Measurements from ENCODE around the gene ANAPC5.
"Not testable (repeated sequence)": the region's sequence is repeated elsewhere in the genome, so short reads cannot be mapped to it uniquely, and the experiment has no call there.

The ANAPC5 gene

DNA sequence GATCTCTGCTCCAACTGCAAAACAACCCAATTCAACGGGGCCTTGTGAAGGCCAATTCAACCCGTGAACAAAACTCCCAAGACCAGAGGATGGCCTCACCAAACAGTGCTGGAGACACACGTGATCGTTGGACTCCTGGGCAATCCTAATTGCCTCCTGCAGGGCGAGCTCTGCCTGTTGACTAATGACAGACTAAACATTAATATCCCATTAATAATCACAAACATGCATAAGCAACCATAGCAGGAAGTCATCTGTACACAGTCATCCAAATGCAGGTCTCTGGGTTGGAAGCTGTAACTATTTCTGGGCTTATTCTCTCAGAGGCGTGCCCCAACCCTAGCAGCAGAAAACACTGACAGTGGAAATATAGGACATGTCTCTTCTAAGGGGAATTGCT lies 21.0 kb downstream of the ANAPC5 start:
- H3K27me3 ChIP-seq (ENCODE audit: control insufficient read depth, insufficient read depth, low read length): no peaks in the 10 kb centered on the region
- peaks cover 91% of the 10 kb centered on the region for H3K36me3 ChIP-seq (ENCODE audit: control insufficient read depth, insufficient read depth, low read length)
- H3K27ac ChIP-seq (ENCODE audit: low read depth, low read length): no peak overlapping the region

DNA sequence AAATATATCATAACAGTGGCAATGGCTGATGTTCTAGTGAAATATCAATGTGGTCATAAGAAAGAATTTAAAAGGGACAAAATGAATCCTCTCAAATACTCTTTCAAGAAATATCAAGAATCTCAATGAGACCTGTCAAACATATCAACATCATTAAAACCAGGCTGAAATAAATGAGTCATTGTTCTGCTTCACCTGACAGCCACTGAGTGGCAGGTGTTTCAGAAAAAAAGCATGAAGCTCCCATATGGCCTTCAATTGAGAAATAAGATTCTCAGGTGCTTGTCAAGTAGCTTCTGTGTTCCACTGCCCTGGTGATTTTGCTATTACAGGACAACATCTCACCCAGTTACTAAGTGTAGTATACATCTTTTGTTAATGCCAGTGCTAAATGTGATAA lies 21.5 kb downstream of the ANAPC5 start:
- peaks cover 91% of the 10 kb centered on the region for H3K36me3 ChIP-seq (ENCODE audit: control insufficient read depth, insufficient read depth, low read length)
- H3K27ac ChIP-seq (ENCODE audit: low read depth, low read length): no peak overlapping the region
- H3K4me3 ChIP-seq (ENCODE audit: low read depth, low read length): no peak overlapping the region
- H3K27me3 ChIP-seq (ENCODE audit: control insufficient read depth, insufficient read depth, low read length): no peaks in the 10 kb centered on the region
- no peak overlapping the region for H3K9ac ChIP-seq (ENCODE audit: low read depth, low read length)
- no peaks in the 10 kb centered on the region for H3K9me3 ChIP-seq (ENCODE audit: control insufficient read depth, insufficient read depth, low read length)
- no peaks in the 10 kb centered on the region for H3K4me1 ChIP-seq (ENCODE audit: control insufficient read depth, insufficient read depth, low read length)

More for the DNA sequence above, 21.0 kb downstream of the ANAPC5 start:
- H3K4me3 ChIP-seq (ENCODE audit: low read depth, low read length): no peak overlapping the region
- no peaks in the 10 kb centered on the region for H3K9me3 ChIP-seq (ENCODE audit: control insufficient read depth, insufficient read depth, low read length)
- H3K4me1 ChIP-seq (ENCODE audit: control insufficient read depth, insufficient read depth, low read length): no peaks in the 10 kb centered on the region
- no peak overlapping the region for H3K9ac ChIP-seq (ENCODE audit: low read depth, low read length)

DNA sequence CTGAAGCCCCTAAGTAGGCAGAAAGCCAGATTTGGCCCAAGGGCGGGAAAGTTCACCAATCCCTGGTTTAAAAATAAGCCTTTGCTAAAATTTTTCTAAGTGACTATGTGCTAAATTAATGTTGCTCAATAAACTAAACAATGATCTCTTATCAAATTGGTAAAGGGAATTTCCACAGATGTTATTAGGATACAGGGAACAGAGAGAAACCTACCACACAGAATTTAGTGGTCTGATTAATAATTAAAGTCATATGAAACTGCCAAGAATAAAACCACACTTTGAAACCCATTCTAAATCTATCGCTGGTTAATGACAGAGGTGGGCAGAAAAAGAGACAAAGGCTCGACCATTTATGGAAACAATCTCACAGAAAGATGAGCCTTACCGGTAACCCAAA lies 22.0 kb downstream of the ANAPC5 start:
- Histone ChIP-seq H3K4me3 (ENCODE audit: low read depth, low read length) (no peak overlapping the region), H3K27me3 (ENCODE audit: control insufficient read depth, insufficient read depth, low read length) (no peaks in the 10 kb centered on the region), H3K27ac (ENCODE audit: low read depth, low read length) (no peak overlapping the region), H3K4me1 (ENCODE audit: control insufficient read depth, insufficient read depth, low read length) (no peaks in the 10 kb centered on the region), H3K36me3 (ENCODE audit: control insufficient read depth, insufficient read depth, low read length) (peaks cover 87% of the 10 kb centered on the region), H3K9me3 (ENCODE audit: control insufficient read depth, insufficient read depth, low read length) (no peaks in the 10 kb centered on the region), H3K9ac (ENCODE audit: low read depth, low read length) (no peak overlapping the region)

- Histone ChIP-seq H3K9me3 (ENCODE audit: control insufficient read depth, insufficient read depth, low read length) (no peaks in the 10 kb centered on the region), H3K27ac (ENCODE audit: low read depth, low read length) (no peak overlapping the region), H3K9ac (ENCODE audit: low read depth, low read length) (no peak overlapping the region), H3K27me3 (ENCODE audit: control insufficient read depth, insufficient read depth, low read length) (no peaks in the 10 kb centered on the region), H3K36me3 (ENCODE audit: control insufficient read depth, insufficient read depth, low read length) (peaks cover 92% of the 10 kb centered on the region), H3K4me1 (ENCODE audit: control insufficient read depth, insufficient read depth, low read length) (no peaks in the 10 kb centered on the region), H3K4me3 (ENCODE audit: low read depth, low read length) (no peak overlapping the region)
Observed at GRCh38 chr12:121328620-121329019, 23.6 kb downstream of the ANAPC5 start.

DNA sequence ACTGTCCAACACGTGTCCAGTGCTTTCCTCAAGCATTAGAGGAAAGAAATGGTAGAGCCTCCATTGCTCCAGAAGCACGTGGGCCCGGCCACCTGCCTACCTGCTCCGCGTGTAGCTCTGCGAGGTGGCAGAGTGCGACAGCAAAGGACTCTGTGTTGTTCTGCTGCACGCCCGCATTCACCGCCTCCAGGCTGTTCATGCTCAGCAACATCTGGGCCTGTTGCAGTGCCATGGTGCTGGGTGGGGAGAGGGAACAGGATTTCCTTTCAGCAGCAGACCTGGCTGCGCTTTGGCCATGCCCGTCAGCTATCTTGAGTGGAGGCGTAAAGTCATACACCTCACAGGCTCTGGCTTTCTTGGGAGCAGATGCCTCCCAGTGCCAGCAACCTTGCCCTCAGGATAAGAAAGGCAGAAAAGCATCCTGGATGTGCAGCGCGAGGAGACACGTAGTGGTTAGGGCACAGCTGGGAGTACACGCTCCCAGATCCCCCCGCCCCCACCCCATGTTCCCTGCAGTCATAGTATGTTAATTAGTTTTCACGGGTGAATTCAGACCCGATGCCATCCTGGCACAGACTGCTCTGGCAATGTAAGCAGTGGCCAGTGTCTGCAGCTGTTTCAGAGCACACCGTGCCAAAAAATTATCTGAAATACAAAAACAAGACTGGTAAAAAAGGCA lies 25.1 kb downstream of the ANAPC5 start:
- no peak overlapping the region for H3K27ac ChIP-seq (ENCODE audit: low read depth, low read length)
- H3K9ac ChIP-seq (ENCODE audit: low read depth, low read length): no peak overlapping the region
- H3K4me3 ChIP-seq (ENCODE audit: low read depth, low read length): no peak overlapping the region
- H3K27me3 ChIP-seq (ENCODE audit: control insufficient read depth, insufficient read depth, low read length): no peaks in the 10 kb centered on the region
- no peaks in the 10 kb centered on the region for H3K4me1 ChIP-seq (ENCODE audit: control insufficient read depth, insufficient read depth, low read length)
- peaks cover 89% of the 10 kb centered on the region for H3K36me3 ChIP-seq (ENCODE audit: control insufficient read depth, insufficient read depth, low read length)
- no peaks in the 10 kb centered on the region for H3K9me3 ChIP-seq (ENCODE audit: control insufficient read depth, insufficient read depth, low read length)

- no peaks in the 10 kb centered on the region for H3K9me3 ChIP-seq (ENCODE audit: control insufficient read depth, insufficient read depth, low read length)
- no peaks in the 10 kb centered on the region for H3K27me3 ChIP-seq (ENCODE audit: control insufficient read depth, insufficient read depth, low read length)
- no peak overlapping the region for H3K9ac ChIP-seq (ENCODE audit: low read depth, low read length)
- no peak overlapping the region for H3K4me3 ChIP-seq (ENCODE audit: low read depth, low read length)
- no peak overlapping the region for H3K27ac ChIP-seq (ENCODE audit: low read depth, low read length)
- H3K4me1 ChIP-seq (ENCODE audit: control insufficient read depth, insufficient read depth, low read length): no peaks in the 10 kb centered on the region
- H3K36me3 ChIP-seq (ENCODE audit: control insufficient read depth, insufficient read depth, low read length): peaks cover 77% of the 10 kb centered on the region
Observed at GRCh38 chr12:121325922-121326396, 26.3 kb downstream of the ANAPC5 start.

DNA sequence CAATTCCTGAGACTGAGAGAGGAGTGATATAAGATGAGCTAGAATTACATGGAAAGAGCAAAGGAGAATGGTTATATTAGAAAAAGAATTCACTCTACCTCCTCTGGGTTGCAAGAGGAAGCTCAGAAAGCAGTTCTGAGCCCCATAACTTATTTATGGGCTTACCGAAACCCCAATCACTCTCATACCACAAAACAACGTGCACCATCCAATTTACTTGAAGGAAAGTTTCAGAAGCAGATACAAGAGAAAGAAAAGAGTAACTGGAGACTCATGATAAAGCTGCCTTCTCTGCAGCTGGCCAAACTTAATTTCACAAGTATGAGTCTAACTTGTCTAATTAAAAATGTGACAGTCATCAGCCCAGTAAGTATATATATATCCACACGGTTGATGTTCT lies 28.3 kb downstream of the ANAPC5 start:
- no peak overlapping the region for H3K4me3 ChIP-seq (ENCODE audit: low read depth, low read length)
- H3K27me3 ChIP-seq (ENCODE audit: control insufficient read depth, insufficient read depth, low read length): no peaks in the 10 kb centered on the region
- H3K9me3 ChIP-seq (ENCODE audit: control insufficient read depth, insufficient read depth, low read length): no peaks in the 10 kb centered on the region
- no peaks in the 10 kb centered on the region for H3K4me1 ChIP-seq (ENCODE audit: control insufficient read depth, insufficient read depth, low read length)
- H3K36me3 ChIP-seq (ENCODE audit: control insufficient read depth, insufficient read depth, low read length): peaks cover 76% of the 10 kb centered on the region
- no peak overlapping the region for H3K9ac ChIP-seq (ENCODE audit: low read depth, low read length)
- H3K27ac ChIP-seq (ENCODE audit: low read depth, low read length): no peak overlapping the region

DNA sequence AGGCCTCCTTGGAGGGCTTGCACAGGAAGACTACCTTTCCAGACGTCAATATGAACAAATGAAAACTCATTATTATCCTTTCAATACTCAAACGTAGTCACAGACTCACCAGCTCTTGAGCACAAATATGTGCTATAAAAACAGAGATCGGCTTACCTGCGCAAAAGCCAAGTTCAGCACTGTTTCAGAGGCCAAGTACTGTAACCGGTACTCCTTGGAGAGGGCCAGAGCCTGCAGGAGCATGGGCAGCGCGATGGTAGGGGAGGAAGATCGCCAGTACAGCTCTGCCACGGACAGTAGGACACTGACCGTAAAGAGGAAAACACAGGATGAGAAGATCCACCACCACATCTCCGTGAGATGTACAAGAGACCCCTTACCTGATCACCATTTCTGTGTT lies 34.1 kb downstream of the ANAPC5 start:
- Histone ChIP-seq H3K4me1 (ENCODE audit: control insufficient read depth, insufficient read depth, low read length) (no peaks in the 10 kb centered on the region), H3K27ac (ENCODE audit: low read depth, low read length) (no peak overlapping the region), H3K36me3 (ENCODE audit: control insufficient read depth, insufficient read depth, low read length) (peaks cover 49% of the 10 kb centered on the region), H3K9me3 (ENCODE audit: control insufficient read depth, insufficient read depth, low read length) (no peaks in the 10 kb centered on the region), H3K9ac (ENCODE audit: low read depth, low read length) (no peak overlapping the region), H3K4me3 (ENCODE audit: low read depth, low read length) (no peak overlapping the region), H3K27me3 (ENCODE audit: control insufficient read depth, insufficient read depth, low read length) (no peaks in the 10 kb centered on the region)

- Histone ChIP-seq H3K9me3 (ENCODE audit: control insufficient read depth, insufficient read depth, low read length) (no peaks in the 10 kb centered on the region), H3K27ac (ENCODE audit: low read depth, low read length) (no peak overlapping the region), H3K36me3 (ENCODE audit: control insufficient read depth, insufficient read depth, low read length) (peaks cover 53% of the 10 kb centered on the region), H3K4me1 (ENCODE audit: control insufficient read depth, insufficient read depth, low read length) (no peaks in the 10 kb centered on the region), H3K27me3 (ENCODE audit: control insufficient read depth, insufficient read depth, low read length) (no peaks in the 10 kb centered on the region), H3K4me3 (ENCODE audit: low read depth, low read length) (no peak overlapping the region), H3K9ac (ENCODE audit: low read depth, low read length) (no peak overlapping the region)
Observed at GRCh38 chr12:121314431-121314830, 37.8 kb downstream of the ANAPC5 start.

DNA sequence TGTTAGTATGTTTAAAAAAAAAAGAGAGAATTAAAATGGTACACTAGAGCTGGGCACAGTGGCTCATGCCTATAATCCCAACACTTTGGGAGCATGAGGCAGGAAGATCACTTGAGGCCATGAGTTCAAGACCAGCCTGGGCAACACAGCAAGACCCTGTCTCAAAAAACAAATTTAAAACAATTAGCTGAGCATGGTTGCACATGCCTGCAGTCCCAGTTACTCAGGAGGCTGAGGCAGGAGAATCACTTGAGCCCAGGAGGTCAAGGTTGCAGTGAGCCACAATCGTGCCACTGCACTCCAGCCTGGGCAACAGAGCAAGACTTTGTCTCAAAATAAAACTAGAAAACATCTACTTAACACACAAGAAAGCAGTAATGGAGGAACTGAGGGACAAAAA lies 42.0 kb downstream of the ANAPC5 start:
- not testable (repeated sequence) for H3K4me1 ChIP-seq (ENCODE audit: control insufficient read depth, insufficient read depth, low read length)

GRCh38 chr12:121307397-121307796 lies 44.8 kb downstream of the ANAPC5 start:
- H3K9me3 ChIP-seq (ENCODE audit: control insufficient read depth, insufficient read depth, low read length); H3K9ac ChIP-seq (ENCODE audit: low read depth, low read length); H3K4me3 ChIP-seq (ENCODE audit: low read depth, low read length); H3K27ac ChIP-seq (ENCODE audit: low read depth, low read length); H3K27me3 ChIP-seq (ENCODE audit: control insufficient read depth, insufficient read depth, low read length); H3K4me1 ChIP-seq (ENCODE audit: control insufficient read depth, insufficient read depth, low read length): not testable (repeated sequence)
- H3K36me3 ChIP-seq (ENCODE audit: control insufficient read depth, insufficient read depth, low read length): peaks cover 34% of the 10 kb centered on the region

More for the DNA sequence above, 42.0 kb downstream of the ANAPC5 start:
- H3K9ac ChIP-seq (ENCODE audit: low read depth, low read length); H3K27me3 ChIP-seq (ENCODE audit: control insufficient read depth, insufficient read depth, low read length); H3K9me3 ChIP-seq (ENCODE audit: control insufficient read depth, insufficient read depth, low read length); H3K4me3 ChIP-seq (ENCODE audit: low read depth, low read length); H3K27ac ChIP-seq (ENCODE audit: low read depth, low read length): not testable (repeated sequence)
- peaks cover 34% of the 10 kb centered on the region for H3K36me3 ChIP-seq (ENCODE audit: control insufficient read depth, insufficient read depth, low read length)

All from HUES48 (cell line).